Activated naive CD4-positive, alpha-beta T cell treated with anti-CD3 and anti-CD28 coated beads, Interleukin-2, amount 50 U/mL, for 24 hours (primary cell): ENCODE results near the gene AGFG1.

Experiments used
- H3K27ac Mint-ChIP-seq: one replicate; pipeline ENCODE4 v1.8.0; 2021; ENCODE audit warnings: mild to moderate bottlenecking, mixed read lengths
- H3K27me3 Mint-ChIP-seq: one replicate; pipeline ENCODE4 v1.8.0; 2021; ENCODE audit warnings: mixed read lengths
- H3K36me3 Mint-ChIP-seq: one replicate; pipeline ENCODE4 v1.8.0; 2021; ENCODE audit warnings: mixed read lengths
- H3K4me1 Mint-ChIP-seq: one replicate; pipeline ENCODE4 v1.8.0; 2021; ENCODE audit warnings: mixed read lengths
- H3K4me3 Mint-ChIP-seq: one replicate; pipeline ENCODE4 v1.8.0; 2021; ENCODE audit warnings: mild to moderate bottlenecking, mixed read lengths
- H3K9me3 Mint-ChIP-seq: one replicate; pipeline ENCODE4 v1.8.0; 2021; ENCODE audit warnings: mixed read lengths

The AGFG1 gene

DNA sequence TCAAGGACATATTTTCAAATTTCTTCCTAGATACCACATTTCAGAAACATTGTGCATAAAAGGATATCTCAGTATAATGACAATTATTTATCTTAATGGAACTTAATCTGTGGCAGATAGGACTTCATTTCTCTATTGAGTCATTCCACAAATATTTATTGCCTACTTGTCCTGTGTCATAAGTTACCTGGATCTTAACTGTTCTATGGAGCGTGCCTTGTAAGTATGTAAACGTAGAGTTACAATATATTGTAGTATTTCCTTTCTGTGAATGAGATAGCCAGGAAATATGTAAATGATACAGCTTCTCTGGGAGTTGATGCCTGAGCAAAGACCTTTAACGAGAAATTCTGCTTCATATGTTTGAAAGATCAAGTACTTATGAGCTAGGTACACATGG, 2.5 kb downstream of the AGFG1 start:
- H3K27ac Mint-ChIP-seq = peak overlapping the region; percentile 66
- H3K27me3 Mint-ChIP-seq = no peaks in the 10 kb centered on the region
- peak overlapping the region; percentile 97 for H3K4me3 Mint-ChIP-seq
- peaks cover 8% of the 10 kb centered on the region for H3K36me3 Mint-ChIP-seq
- no peaks in the 10 kb centered on the region for H3K9me3 Mint-ChIP-seq
- peaks cover 63% of the 10 kb centered on the region for H3K4me1 Mint-ChIP-seq

DNA sequence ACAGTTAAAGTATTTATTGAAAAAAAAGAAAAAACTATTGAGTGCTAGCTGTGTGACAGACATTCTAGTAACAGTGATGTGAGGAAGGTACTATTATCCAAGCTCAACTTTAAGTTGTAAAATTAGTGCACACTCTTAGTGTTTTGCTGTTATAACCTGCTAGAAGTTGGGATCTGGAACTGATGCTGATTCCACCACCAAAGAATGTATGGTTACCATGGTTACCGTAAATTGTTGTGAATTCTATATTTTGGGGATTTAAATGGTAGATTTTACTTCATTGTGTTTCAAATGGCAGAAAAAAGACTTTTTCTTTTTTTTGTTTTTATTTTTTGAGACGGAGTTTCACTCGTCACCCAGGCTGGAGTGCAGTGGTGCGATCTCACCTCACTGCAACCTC, 5.3 kb downstream of the AGFG1 start:
- Mint-ChIP-seq H3K36me3 (peaks cover 11% of the 10 kb centered on the region), H3K27ac (no peak overlapping the region), H3K4me1 (peaks cover 81% of the 10 kb centered on the region)

DNA sequence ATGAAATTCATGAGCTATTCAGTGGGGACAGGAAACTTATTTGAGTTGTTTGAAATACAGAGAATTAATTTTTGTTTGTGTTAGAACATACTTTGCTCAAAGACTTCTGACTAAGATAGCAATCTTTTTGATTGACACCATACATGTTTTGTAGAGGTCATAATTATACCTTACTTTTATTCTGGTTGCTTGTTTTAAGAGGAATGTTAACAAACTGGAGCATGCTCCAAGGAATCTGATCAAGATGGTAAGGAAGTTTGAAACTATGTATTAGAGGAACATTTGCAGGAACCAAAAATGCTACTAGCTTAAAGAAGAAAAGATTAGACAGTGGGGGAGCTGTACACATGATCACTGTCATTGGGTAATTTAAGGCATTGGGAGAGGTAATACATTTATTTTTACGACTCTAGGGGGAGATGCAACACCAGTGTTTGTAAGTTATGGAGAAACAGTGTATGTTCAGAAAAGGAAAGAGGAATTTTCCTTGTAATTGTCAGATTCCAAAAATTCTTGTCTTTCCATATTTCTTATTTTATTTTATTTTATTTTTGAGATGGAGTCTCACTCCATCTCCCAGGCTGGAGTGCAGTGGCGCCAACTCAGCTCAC, 8.0 kb downstream of the AGFG1 start:
- no peaks in the 10 kb centered on the region for H3K9me3 Mint-ChIP-seq
- no peaks in the 10 kb centered on the region for H3K27me3 Mint-ChIP-seq
- peak overlapping the region; percentile 48 for H3K4me3 Mint-ChIP-seq
- H3K4me1 Mint-ChIP-seq = peaks cover 88% of the 10 kb centered on the region
- peak overlapping the region; percentile 26 for H3K27ac Mint-ChIP-seq
- peaks cover 11% of the 10 kb centered on the region for H3K36me3 Mint-ChIP-seq

More for the DNA sequence above, 5.3 kb downstream of the AGFG1 start:
- no peak overlapping the region for H3K4me3 Mint-ChIP-seq
- H3K27me3 Mint-ChIP-seq = no peaks in the 10 kb centered on the region
- H3K9me3 Mint-ChIP-seq = no peaks in the 10 kb centered on the region

DNA sequence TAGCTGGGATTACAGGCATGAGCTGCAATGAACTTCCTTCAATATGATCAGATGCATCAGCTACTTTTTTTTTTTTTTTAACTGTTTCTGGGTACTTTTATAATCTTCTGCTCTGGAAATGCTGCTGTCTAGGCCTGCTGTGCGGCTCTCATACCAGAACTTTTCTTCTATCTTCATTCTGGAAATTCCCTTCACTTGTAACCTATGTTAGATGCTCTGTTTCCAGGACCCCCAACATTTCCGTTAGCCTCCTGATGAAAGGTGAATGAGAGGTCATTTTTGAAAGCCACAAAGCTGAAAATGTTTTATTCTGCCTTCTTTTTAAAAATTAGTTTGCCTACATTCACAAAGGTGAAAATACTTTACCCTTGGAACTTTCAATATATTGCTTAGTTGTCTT, 8.6 kb downstream of the AGFG1 start:
- H3K27me3 Mint-ChIP-seq = no peaks in the 10 kb centered on the region
- peak overlapping the region; percentile 59 for H3K4me3 Mint-ChIP-seq
- H3K36me3 Mint-ChIP-seq = peaks cover 12% of the 10 kb centered on the region
- peak overlapping the region; percentile 52 for H3K27ac Mint-ChIP-seq
- peaks cover 1% of the 10 kb centered on the region for H3K9me3 Mint-ChIP-seq
- peaks cover 86% of the 10 kb centered on the region for H3K4me1 Mint-ChIP-seq

DNA sequence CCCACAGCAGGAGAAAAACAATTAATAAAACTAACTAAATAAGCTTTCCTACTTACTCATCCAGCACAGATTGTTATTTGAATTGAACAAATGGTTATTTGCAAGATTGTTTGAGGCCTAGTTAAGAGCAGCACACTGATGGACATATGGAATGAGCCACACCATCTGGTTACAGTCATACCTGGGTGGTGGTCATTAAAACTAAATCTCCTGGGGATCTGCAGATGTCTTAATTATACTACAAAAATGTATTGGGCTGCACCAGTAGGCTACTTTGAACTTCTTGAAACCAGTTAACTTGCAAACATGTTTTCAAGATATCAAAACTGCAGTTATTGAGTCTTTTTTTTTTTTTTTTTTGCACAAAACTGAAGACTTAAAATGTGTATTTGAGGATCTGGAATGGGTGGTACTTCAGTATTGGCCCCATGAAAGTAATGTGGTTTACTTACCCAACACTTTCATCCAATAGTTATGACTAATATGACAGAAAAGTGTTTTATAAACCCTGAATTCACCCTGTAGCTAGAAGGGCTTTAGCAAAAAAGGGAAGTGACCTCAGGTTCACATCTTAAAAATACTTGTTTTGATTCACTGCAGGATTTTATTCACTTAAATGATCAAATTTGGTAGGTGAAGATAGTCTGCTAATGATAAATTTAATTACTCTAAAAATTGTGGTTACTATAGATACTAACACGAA, 10.8 kb downstream of the AGFG1 start:
- Mint-ChIP-seq H3K27me3 (no peaks in the 10 kb centered on the region), H3K27ac (no peak overlapping the region), H3K4me3 (peak overlapping the region; percentile 34), H3K36me3 (peaks cover 13% of the 10 kb centered on the region), H3K4me1 (peaks cover 87% of the 10 kb centered on the region), H3K9me3 (peaks cover 8% of the 10 kb centered on the region)

DNA sequence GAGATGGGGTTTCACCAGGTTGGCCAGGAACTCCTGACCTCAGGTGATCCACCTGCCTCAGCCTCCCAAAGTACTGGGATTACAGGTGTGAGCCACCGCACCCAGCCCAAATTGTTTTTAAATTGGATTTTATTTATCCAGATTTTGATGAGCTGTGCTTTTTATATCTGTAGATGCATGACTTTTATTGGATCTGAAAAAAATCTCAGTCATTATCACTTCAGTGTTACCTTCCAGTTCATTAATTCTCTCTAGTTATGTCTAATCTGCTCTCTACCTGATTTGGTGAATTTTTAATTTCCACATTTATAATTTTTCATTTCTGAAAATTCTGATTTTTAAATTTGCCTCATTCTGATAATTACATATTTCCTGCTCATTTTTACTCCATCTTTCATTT, 13.5 kb downstream of the AGFG1 start:
- Mint-ChIP-seq H3K9me3 (peaks cover 8% of the 10 kb centered on the region), H3K27ac (no peak overlapping the region), H3K4me3 (peak overlapping the region; percentile 15)

DNA sequence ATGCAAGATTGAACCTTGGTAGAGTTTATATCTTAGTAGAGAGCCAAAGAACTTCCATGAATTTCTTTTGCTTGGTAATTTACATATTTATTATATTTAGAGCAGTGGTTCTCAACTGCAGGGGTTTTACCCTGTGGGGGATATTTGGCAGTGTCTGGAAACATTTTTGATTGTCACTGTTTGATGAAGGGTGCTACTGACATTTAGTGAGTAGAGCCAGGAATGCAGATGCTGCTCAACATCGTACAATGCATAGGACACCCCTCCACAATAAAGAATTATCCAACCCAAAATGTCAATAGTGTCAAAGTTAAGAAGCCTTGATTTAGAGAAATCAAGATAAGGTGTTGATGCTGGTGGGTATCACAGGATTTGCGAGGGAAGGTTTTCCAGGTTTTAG, 14.7 kb downstream of the AGFG1 start:
- H3K27ac Mint-ChIP-seq = no peak overlapping the region
- H3K9me3 Mint-ChIP-seq = peaks cover 8% of the 10 kb centered on the region
- peaks cover 10% of the 10 kb centered on the region for H3K36me3 Mint-ChIP-seq
- H3K27me3 Mint-ChIP-seq = no peaks in the 10 kb centered on the region
- peaks cover 70% of the 10 kb centered on the region for H3K4me1 Mint-ChIP-seq
- peak overlapping the region; percentile 11 for H3K4me3 Mint-ChIP-seq

More for the DNA sequence above, 13.5 kb downstream of the AGFG1 start:
- no peaks in the 10 kb centered on the region for H3K27me3 Mint-ChIP-seq
- peaks cover 11% of the 10 kb centered on the region for H3K36me3 Mint-ChIP-seq
- H3K4me1 Mint-ChIP-seq = peaks cover 76% of the 10 kb centered on the region

DNA sequence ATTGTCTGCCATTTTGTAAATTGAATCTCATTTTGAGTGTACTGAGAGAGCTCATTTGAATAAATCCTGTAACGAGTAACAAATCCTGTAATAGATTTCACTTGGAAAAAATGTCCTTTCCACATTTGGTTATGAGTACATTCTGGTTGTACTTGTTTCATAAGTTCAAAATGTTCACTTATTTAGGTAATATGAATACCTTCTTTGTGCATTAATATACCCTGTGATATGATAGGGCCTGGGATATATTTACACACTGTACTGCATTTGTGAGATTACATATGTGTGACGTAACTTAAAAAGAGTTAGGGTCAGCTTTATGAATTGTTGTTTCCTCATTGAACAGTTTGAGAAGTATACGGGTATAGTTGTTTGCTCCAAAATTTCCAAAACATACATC, 16.1 kb downstream of the AGFG1 start:
- no peaks in the 10 kb centered on the region for H3K27me3 Mint-ChIP-seq
- H3K4me3 Mint-ChIP-seq = peak overlapping the region; percentile 0
- H3K9me3 Mint-ChIP-seq = peaks cover 8% of the 10 kb centered on the region
- H3K27ac Mint-ChIP-seq = no peak overlapping the region
- peaks cover 68% of the 10 kb centered on the region for H3K4me1 Mint-ChIP-seq
- peaks cover 14% of the 10 kb centered on the region for H3K36me3 Mint-ChIP-seq

DNA sequence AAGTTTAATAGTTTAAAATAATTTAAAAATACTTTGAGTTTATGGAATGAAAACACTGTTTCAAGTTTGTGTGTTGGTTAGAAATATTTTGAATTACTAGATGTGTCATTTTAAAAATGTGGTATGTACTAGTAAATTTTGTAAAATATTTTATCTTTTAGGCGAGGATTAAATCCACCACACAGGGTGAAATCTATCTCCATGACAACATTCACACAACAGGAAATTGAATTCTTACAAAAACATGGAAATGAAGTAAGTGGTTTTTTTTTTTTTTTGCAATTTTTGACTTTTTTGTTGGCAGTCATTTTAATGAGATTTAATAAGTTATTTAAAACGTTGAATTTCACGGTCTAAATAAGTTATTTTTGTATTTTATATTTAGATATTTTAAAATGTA, 19.4 kb downstream of the AGFG1 start:
- Mint-ChIP-seq H3K4me1 (peaks cover 60% of the 10 kb centered on the region), H3K9me3 (no peaks in the 10 kb centered on the region), H3K36me3 (peaks cover 15% of the 10 kb centered on the region), H3K4me3 (no peak overlapping the region), H3K27ac (no peak overlapping the region), H3K27me3 (no peaks in the 10 kb centered on the region)

DNA sequence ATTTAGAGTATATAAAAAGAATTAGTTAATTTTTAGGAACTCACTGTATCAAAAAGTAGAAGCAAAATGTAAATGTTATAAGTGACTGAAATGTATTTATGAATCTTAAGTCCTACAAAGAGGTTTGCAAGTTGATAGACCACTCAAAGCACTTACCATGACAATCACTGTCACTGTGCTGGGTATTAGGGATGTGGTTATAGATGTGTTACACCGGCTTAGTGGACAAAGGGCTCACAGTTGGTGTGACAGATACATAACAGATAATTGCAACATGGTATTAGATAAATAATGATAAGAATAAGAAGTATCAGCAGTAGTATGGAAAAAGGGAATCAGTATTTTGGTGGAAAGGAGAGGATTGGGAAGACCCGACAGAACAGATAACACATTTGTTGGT, 21.6 kb downstream of the AGFG1 start:
- Mint-ChIP-seq H3K27me3 (no peaks in the 10 kb centered on the region), H3K27ac (no peak overlapping the region), H3K4me3 (no peak overlapping the region), H3K36me3 (peaks cover 17% of the 10 kb centered on the region), H3K9me3 (no peaks in the 10 kb centered on the region), H3K4me1 (peaks cover 62% of the 10 kb centered on the region)

DNA sequence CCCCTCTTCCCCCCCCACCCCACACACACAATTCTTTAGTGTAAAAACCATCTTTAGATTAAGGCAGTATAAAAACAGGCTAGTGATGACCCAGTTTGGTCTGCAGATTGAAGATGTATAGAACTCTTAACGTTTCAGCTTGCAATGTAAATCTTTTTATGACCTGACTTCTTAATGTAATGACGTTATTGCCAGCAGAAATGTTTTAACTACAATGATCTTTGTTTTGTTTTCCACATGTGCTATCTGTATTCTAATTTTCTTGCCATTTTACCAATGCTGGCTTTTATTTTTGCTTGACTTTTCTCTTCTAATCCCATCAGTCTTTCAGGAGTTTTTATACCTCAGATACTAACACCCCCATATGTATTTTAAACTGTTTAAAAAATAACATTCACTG, 25.2 kb downstream of the AGFG1 start:
- peaks cover 22% of the 10 kb centered on the region for H3K36me3 Mint-ChIP-seq
- peaks cover 69% of the 10 kb centered on the region for H3K4me1 Mint-ChIP-seq
- H3K9me3 Mint-ChIP-seq = no peaks in the 10 kb centered on the region
- H3K4me3 Mint-ChIP-seq = peak overlapping the region; percentile 36
- no peaks in the 10 kb centered on the region for H3K27me3 Mint-ChIP-seq
- no peak overlapping the region for H3K27ac Mint-ChIP-seq

DNA sequence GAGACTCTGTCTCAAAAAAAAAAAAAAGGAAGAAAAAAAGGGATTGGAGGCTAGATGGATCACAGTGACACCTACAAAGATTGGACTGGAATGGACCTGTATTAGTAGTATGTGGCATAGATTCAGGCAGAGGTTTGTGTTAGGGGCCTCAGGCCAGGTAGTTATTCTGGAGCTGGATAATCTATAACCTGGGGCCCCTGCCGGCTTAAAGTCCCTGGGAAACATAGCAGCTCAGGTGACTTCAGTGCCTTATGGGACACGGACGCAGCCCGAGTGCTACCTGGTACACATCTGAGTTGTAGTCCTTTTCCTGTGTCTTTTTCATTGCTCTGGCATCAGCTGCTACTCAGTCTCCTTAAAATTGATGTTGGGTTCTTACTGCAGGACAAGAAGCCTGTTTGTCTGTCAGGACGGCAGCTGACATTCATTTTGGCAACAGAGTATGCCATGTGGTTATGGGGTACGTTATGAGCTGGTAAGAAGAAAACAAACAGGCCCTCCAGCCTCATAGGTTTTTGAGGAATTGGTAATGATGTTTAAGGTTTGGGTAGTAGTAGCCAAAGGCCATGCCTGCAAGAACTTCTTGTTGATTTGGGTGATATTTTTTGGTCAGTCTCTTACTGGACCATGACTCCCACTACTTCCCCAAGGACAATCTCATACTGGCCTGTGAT, 27.8 kb downstream of the AGFG1 start:
- H3K36me3 Mint-ChIP-seq = peaks cover 17% of the 10 kb centered on the region
- H3K27ac Mint-ChIP-seq = peak overlapping the region; percentile 51
- no peaks in the 10 kb centered on the region for H3K9me3 Mint-ChIP-seq
- H3K27me3 Mint-ChIP-seq = no peaks in the 10 kb centered on the region
- H3K4me1 Mint-ChIP-seq = peaks cover 73% of the 10 kb centered on the region
- H3K4me3 Mint-ChIP-seq = no peak overlapping the region

DNA sequence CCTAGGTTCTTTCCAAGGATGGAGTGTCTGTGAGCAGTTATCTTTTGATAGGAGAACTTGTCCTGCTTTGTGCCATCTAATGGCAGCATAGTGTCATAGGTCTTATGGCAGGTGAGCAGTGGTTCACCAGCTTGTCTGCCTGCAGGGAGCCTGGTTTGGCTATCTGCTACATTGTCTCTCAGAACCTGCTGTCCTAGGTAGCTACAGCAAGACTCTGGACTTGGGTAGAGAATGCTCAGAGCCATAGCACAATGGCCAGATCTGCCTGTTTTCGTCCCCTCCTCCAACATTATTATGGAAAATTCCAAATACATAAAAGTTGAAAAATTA, 28.3 kb downstream of the AGFG1 start:
- no peaks in the 10 kb centered on the region for H3K27me3 Mint-ChIP-seq
- no peaks in the 10 kb centered on the region for H3K9me3 Mint-ChIP-seq
- no peak overlapping the region for H3K27ac Mint-ChIP-seq
- H3K36me3 Mint-ChIP-seq = peaks cover 16% of the 10 kb centered on the region
- H3K4me3 Mint-ChIP-seq = no peak overlapping the region
- H3K4me1 Mint-ChIP-seq = peaks cover 74% of the 10 kb centered on the region

DNA sequence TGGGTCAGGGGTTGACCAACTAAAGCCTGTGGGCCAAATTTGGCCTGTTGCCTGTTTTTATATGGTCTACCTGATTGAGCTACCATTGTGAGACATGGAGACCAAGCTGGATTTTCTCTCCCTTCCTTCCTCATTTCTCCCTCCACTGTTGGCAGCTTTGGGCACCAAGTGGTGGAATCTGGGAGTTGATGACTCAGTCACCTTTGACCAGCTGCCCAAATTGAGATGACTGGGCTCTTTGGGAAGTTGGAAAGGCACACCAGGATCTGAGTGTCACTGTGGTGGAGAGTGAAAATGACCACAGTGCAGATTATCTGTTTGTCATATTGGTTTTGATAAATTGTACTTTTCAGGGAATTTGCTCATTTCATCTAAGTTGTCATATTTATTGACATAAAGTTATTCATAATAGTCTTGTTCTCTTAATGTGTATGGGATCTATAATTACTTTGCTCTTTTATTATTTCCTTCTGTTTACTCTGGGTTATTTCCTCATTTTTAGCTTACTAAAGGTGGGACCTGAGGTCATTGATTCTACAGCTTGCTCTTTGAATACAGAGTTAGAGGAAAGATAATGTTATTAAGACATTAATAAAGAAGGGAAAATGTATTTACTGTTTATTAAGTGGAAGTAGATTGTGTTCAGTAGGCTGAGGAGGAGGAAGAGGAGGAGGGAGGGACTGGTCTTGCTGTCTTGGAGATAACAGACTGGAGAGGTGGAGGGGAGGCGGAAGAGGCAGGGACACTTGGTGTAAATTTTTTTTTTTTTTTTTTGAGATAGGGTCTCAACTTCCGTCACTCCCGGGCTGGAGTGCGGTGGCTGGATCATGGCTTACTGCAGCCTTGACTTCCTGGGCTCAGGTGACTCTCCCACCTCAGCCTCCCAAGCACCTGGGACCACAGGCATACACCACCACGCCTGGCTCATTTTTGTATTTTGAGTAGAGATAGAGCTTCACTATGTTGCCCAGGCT, 31.8 kb downstream of the AGFG1 start:
- H3K36me3 Mint-ChIP-seq = peaks cover 16% of the 10 kb centered on the region
- H3K9me3 Mint-ChIP-seq = no peaks in the 10 kb centered on the region
- peaks cover 76% of the 10 kb centered on the region for H3K4me1 Mint-ChIP-seq
- H3K27ac Mint-ChIP-seq = no peak overlapping the region
- no peaks in the 10 kb centered on the region for H3K27me3 Mint-ChIP-seq
- H3K4me3 Mint-ChIP-seq = peak overlapping the region; percentile 15

DNA sequence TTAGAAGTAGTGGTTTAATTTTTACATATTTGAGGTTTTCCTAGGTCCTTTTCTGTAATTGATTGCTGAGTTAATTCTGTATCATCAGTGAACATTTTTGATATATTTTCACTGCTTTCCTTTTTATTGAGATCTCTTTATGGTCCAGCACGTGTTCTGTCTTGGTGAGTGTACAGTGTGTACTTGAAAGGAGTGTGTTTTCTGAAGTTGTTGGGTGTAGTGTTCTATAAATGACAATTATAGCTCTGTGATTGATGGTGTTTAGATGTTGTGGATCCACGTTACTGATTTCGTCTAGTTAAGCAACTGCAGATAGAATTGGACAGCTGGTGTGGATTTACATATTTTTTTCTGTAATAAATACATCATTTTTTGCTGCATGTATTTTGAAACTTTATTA, 32.7 kb downstream of the AGFG1 start:
- no peak overlapping the region for H3K27ac Mint-ChIP-seq
- H3K4me1 Mint-ChIP-seq = peaks cover 80% of the 10 kb centered on the region
- H3K4me3 Mint-ChIP-seq = peak overlapping the region; percentile 21
- H3K27me3 Mint-ChIP-seq = no peaks in the 10 kb centered on the region
- H3K9me3 Mint-ChIP-seq = no peaks in the 10 kb centered on the region
- H3K36me3 Mint-ChIP-seq = peaks cover 16% of the 10 kb centered on the region
